ENCODE measurements around the gene SORT1. TPM values are rescaled to one million over a fixed set of nuclear protein-coding genes. Genes with fewer than 3 reads are reported as not detected.

The SORT1 gene
- polyA plus RNA-seq, 1 of the 3 experiments (the other 2 are of a cell fraction) = 8.5 TPM

DNA sequence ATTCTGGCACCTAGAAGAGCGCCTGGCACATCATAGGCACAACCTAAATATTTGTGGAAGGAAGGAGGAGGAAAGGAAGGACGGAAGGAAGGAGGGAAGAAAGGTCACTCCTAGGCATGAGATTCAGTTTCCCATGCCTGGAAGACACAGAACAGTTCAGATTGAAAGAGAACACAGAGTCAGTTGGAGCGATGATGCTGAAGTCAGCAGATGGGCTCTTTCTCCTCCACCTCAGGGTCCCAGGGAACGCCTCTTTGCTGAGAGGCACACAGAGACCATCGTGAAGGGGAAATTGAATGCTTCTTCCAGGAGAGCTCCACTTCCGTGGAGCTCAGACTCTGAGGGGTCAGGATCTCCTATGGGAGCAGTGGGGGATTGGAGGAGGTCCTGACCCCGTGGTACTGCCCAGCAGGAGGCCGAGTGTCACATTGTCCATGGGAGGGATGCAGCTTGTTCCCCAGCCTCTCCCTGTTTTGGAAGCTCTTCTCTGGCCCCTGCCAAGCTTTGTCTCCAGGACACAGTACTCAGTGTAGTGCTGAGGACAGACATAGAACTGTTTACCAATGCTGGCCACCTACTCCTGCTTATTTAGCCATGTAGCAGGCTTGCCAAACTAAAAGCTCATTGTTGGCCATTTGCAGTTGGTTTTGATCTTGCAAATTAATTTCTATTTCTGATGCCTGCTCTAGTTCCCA is 93.3 kb downstream of the SORT1 start:
- no peaks in the 10 kb centered on the region for H3K79me2 ChIP-seq (ENCODE audit: insufficient read depth)
- no peak overlapping the region for H3K4me2 ChIP-seq
- no peak overlapping the region for H2AFZ ChIP-seq (ENCODE audit: low read depth)
- CTCF ChIA-PET = interaction anchor here (1.4 to 2.6 kb wide), 2 partner anchors 27 to 186 kb away, joined by 5 to 6 read pairs; no protein-coding TSS in a partner anchor
- POLR2A ChIA-PET = no interaction called here
- H3K4me1 ChIP-seq (ENCODE audit: control insufficient read depth in 1 of 2, insufficient read depth in 2 of 2, low read depth in 1 of 2, low read length in 1 of 2) = peaks cover 3 to 6% of the 10 kb centered on the region in 2 experiments; a peak in 3 of 4 replicates
- H3K9me3 ChIP-seq = no peaks in the 10 kb centered on the region
- no peaks in the 10 kb centered on the region for H3F3A ChIP-seq (replicated peaks; ENCODE audit: insufficient read depth)
- TF ChIP-seq NFIC (IDR thresholded peaks at IDR 0.05; ENCODE audit: borderline replicate concordance) (no peak), TAF1 (IDR thresholded peaks at IDR 0.05; ENCODE audit: borderline replicate concordance, low read depth, low read length) (no peak), GABPA (IDR thresholded peaks at IDR 0.05; ENCODE audit: low read depth) (no peak), TCF12 (IDR thresholded peaks at IDR 0.05) (no peak), POLR2AphosphoS5 (IDR thresholded peaks at IDR 0.05; ENCODE audit: low read depth, low read length) (no peak), MXI1 (IDR thresholded peaks at IDR 0.05; ENCODE audit: low read depth, low read length) (no peak), SIN3A (IDR thresholded peaks at IDR 0.05; ENCODE audit: borderline replicate concordance, low read depth, low read length) (no peak), RCOR1 (IDR thresholded peaks at IDR 0.05; ENCODE audit: low read length) (no peak), JUND (IDR thresholded peaks at IDR 0.05) (no peak), YY1 (IDR thresholded peaks at IDR 0.05; ENCODE audit: low read depth) (no peak), MEF2A (IDR thresholded peaks at IDR 0.05; ENCODE audit: borderline replicate concordance, low read depth) (no peak), SMC3 (IDR thresholded peaks at IDR 0.05; ENCODE audit: low read depth, low read length) (no peak), RXRA (IDR thresholded peaks at IDR 0.05; ENCODE audit: borderline replicate concordance, low read depth) (no peak), RAD21 (IDR thresholded peaks at IDR 0.05; ENCODE audit: low read length) (no peak)
- TF ChIP-seq, protein P1, sequence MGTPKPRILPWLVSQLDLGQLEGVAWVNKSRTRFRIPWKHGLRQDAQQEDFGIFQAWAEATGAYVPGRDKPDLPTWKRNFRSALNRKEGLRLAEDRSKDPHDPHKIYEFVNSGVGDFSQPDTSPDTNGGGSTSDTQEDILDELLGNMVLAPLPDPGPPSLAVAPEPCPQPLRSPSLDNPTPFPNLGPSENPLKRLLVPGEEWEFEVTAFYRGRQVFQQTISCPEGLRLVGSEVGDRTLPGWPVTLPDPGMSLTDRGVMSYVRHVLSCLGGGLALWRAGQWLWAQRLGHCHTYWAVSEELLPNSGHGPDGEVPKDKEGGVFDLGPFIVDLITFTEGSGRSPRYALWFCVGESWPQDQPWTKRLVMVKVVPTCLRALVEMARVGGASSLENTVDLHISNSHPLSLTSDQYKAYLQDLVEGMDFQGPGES (IDR thresholded peaks at IDR 0.05; ENCODE audit: low read depth, low read length) = no peak
- TF ChIP-seq, protein P2, sequence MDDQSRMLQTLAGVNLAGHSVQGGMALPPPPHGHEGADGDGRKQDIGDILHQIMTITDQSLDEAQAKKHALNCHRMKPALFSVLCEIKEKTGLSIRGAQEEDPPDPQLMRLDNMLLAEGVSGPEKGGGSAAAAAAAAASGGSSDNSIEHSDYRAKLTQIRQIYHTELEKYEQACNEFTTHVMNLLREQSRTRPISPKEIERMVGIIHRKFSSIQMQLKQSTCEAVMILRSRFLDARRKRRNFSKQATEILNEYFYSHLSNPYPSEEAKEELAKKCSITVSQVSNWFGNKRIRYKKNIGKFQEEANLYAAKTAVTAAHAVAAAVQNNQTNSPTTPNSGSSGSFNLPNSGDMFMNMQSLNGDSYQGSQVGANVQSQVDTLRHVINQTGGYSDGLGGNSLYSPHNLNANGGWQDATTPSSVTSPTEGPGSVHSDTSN (IDR thresholded peaks at IDR 0.05) = no peak
- TF ChIP-seq, protein P3, sequence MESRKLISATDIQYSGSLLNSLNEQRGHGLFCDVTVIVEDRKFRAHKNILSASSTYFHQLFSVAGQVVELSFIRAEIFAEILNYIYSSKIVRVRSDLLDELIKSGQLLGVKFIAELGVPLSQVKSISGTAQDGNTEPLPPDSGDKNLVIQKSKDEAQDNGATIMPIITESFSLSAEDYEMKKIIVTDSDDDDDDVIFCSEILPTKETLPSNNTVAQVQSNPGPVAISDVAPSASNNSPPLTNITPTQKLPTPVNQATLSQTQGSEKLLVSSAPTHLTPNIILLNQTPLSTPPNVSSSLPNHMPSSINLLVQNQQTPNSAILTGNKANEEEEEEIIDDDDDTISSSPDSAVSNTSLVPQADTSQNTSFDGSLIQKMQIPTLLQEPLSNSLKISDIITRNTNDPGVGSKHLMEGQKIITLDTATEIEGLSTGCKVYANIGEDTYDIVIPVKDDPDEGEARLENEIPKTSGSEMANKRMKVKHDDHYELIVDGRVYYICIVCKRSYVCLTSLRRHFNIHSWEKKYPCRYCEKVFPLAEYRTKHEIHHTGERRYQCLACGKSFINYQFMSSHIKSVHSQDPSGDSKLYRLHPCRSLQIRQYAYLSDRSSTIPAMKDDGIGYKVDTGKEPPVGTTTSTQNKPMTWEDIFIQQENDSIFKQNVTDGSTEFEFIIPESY (IDR thresholded peaks at IDR 0.05; ENCODE audit: borderline replicate concordance, low read depth) = no peak
- TF ChIP-seq, protein P4, sequence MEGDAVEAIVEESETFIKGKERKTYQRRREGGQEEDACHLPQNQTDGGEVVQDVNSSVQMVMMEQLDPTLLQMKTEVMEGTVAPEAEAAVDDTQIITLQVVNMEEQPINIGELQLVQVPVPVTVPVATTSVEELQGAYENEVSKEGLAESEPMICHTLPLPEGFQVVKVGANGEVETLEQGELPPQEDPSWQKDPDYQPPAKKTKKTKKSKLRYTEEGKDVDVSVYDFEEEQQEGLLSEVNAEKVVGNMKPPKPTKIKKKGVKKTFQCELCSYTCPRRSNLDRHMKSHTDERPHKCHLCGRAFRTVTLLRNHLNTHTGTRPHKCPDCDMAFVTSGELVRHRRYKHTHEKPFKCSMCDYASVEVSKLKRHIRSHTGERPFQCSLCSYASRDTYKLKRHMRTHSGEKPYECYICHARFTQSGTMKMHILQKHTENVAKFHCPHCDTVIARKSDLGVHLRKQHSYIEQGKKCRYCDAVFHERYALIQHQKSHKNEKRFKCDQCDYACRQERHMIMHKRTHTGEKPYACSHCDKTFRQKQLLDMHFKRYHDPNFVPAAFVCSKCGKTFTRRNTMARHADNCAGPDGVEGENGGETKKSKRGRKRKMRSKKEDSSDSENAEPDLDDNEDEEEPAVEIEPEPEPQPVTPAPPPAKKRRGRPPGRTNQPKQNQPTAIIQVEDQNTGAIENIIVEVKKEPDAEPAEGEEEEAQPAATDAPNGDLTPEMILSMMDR (IDR thresholded peaks at IDR 0.05) = no peak
- TF ChIP-seq, protein P5, sequence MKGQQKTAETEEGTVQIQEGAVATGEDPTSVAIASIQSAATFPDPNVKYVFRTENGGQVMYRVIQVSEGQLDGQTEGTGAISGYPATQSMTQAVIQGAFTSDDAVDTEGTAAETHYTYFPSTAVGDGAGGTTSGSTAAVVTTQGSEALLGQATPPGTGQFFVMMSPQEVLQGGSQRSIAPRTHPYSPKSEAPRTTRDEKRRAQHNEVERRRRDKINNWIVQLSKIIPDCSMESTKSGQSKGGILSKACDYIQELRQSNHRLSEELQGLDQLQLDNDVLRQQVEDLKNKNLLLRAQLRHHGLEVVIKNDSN (IDR thresholded peaks at IDR 0.05; ENCODE audit: borderline replicate concordance, low read depth) = no peak
- no peak overlapping the region for H3K9ac ChIP-seq
- H3K9me2 ChIP-seq = no peaks in the 10 kb centered on the region
- H4K20me1 ChIP-seq (ENCODE audit: insufficient read depth) = no peaks in the 10 kb centered on the region
- 77% methylated on average over 5 of the region's 8 CpGs for WGBS (ENCODE audit: low lambda C conversion rate)
- H3K4me3 ChIP-seq (ENCODE audit: low read depth in 2 of 2, low read length in 1 of 2) = no peak overlapping the region
- no peaks in the 10 kb centered on the region for H3K27me3 ChIP-seq (ENCODE audit: insufficient read depth)
- DNase-seq = no peak
- H3K36me3 ChIP-seq (replicated peaks in 1 of 2; ENCODE audit: control insufficient read depth in 1 of 2, insufficient read depth in 2 of 2, low read length in 1 of 2) = peaks cover 0 to under 1% of the 10 kb centered on the region in 2 experiments
- no peak overlapping the region for H3K27ac ChIP-seq (ENCODE audit: low read depth in 2 of 2, low read length in 1 of 2)
